HepG2 (cell line): ENCODE results near the gene KCNK7. TPM values are rescaled to one million over a fixed set of nuclear protein-coding genes. Genes with fewer than 3 reads are reported as not detected.

Experiments
- CTCF ChIP-seq: sonication (generic); formaldehyde crosslinking; IDR thresholded peaks from 2 replicates; pipeline ENCODE4 v1.5.0; 2020; ENCODE audit warnings: mild to moderate bottlenecking, missing genetic modification reagents, moderate library complexity
- PAX8 ChIP-seq: sonication (generic); formaldehyde crosslinking; IDR thresholded peaks from 2 replicates; pipeline ENCODE4 v1.8.0; 2022; ENCODE audit warnings: mild to moderate bottlenecking, missing genetic modification reagents, borderline replicate concordance
- ZBTB40 ChIP-seq, 2 experiments: fragments of 450-650 bp in 1 of 2; sonication (generic) in 1 of 2; formaldehyde crosslinking in 1 of 2; IDR thresholded peaks; 2 replicates each; pipeline versions ENCODE4 v1.6.1 to v1.8.0; 2016 to 2022; ENCODE audit warnings: antibody characterized with exemption in 1 of 2, mild to moderate bottlenecking in 1 of 2, missing genetic modification reagents in 1 of 2
- ZNF138 ChIP-seq: sonication (generic); formaldehyde crosslinking; IDR thresholded peaks from 2 replicates; pipeline ENCODE4 v1.5.0; 2020; ENCODE audit warnings: mild to moderate bottlenecking, low read depth, missing genetic modification reagents
- ZNF792 ChIP-seq: IDR thresholded peaks from 2 replicates; pipeline ENCODE4 v1.6.1; 2016
- polyA plus RNA-seq, 8 experiments: library from polyadenylated mRNA; depleted of rRNA in 3 of 8; stranded (reverse) in 7 of 8; unstranded in 1 of 8; fragments of >200 nt; fragmentation: Illumina TruSeq in 4 of 8; extraction: Trizol in 4 of 8; gene quantifications; 2 replicates each; pipeline versions ENCODE4 v1.2.1 to v1.2.3, GENCODE V29; 2011 to 2016; ENCODE audit warnings: low read depth in 4 of 8, missing spikeins in 1 of 8, mixed read lengths in 1 of 8; ENCODE audit not compliant: insufficient read depth in 1 of 8
- total RNA-seq, 5 experiments: library from RNA; depleted of rRNA; stranded (reverse); fragments of >200 nt; fragmentation: Illumina TruSeq; extraction: Trizol; gene quantifications; 2 replicates each; pipeline ENCODE4 v1.2.3, GENCODE V29; 2016; ENCODE audit warnings: low read depth in 1 of 5

The KCNK7 gene
- total and polyA plus RNA-seq, 2 of the 13 experiments (the other 11 are each of a cell fraction or from before 2014, with no cell fraction given) = 0.11 TPM; not detected in 1

- TF ChIP-seq ZBTB40 (IDR thresholded peaks at IDR 0.05) = no peak
- 0 out of 2 replicates have a peak, but pooled peaks have one; percentile 8 for TF ChIP-seq ZBTB40 (CRISPR knock-in tag; IDR thresholded peaks at IDR 0.05)
- no peak for TF ChIP-seq ZNF138
- no peak for TF ChIP-seq PAX8 (CRISPR knock-in tag)
- TF ChIP-seq CTCF (CRISPR knock-in tag) = no peak
- TF ChIP-seq ZNF792 (CRISPR knock-in tag) = no peak
- TF ChIP-seq, all 625 proteins: peak for 1
These were observed 21.7 kb upstream of the KCNK7 start (continued) for GRCh38 chr11:65617136-65617850.
